Parathyroid adenoma (tissue), 2 donors: ENCODE data around the gene RPS6KA6.

Experiments
- H2AFZ ChIP-seq: fragments of 300-600 bp; sonication (generic); one replicate; pipeline ENCODE4 v1.7.0; 2017; ENCODE audit warnings: antibody characterized with exemption, mild to moderate bottlenecking
- H3K27ac ChIP-seq: fragments of 300-600 bp; sonication (generic); one replicate; pipeline ENCODE4 v1.7.0; 2017
- H3K27me3 ChIP-seq: fragments of 300-600 bp; sonication (generic); one replicate; pipeline ENCODE4 v1.7.0; 2017; ENCODE audit warnings: low read length; ENCODE audit not compliant: control insufficient read depth, insufficient read depth
- H3K36me3 ChIP-seq: fragments of 300-600 bp; sonication (generic); one replicate; pipeline ENCODE4 v1.7.0; 2017; ENCODE audit warnings: low read length; ENCODE audit not compliant: control insufficient read depth, insufficient read depth
- H3K4me1 ChIP-seq: fragments of 300-600 bp; sonication (generic); one replicate; pipeline ENCODE4 v1.7.0; 2017; ENCODE audit warnings: control low read depth
- H3K4me2 ChIP-seq: fragments of 300-600 bp; sonication (generic); one replicate; pipeline ENCODE4 v1.7.0; 2017; ENCODE audit warnings: low read length
- H3K4me3 ChIP-seq: fragments of 300-600 bp; sonication (generic); one replicate; pipeline ENCODE4 v1.7.0; 2017; ENCODE audit warnings: low read depth, low read length
- H3K79me2 ChIP-seq: fragments of 300-600 bp; sonication (generic); one replicate; pipeline ENCODE4 v1.7.0; 2017; ENCODE audit warnings: control low read depth
- H3K9ac ChIP-seq: fragments of 300-600 bp; sonication (generic); one replicate; pipeline ENCODE4 v1.7.0; 2017; ENCODE audit warnings: mild to moderate bottlenecking
- H3K9me3 ChIP-seq: fragments of 300-600 bp; sonication (generic); one replicate; pipeline ENCODE4 v1.7.0; 2017; ENCODE audit warnings: low read length; ENCODE audit not compliant: control insufficient read depth
- CTCF ChIP-seq: fragments of 300-600 bp; sonication (generic); IDR thresholded peaks from one replicate; pipeline ENCODE4 v1.7.0; 2017; ENCODE audit warnings: antibody characterized with exemption, mild to moderate bottlenecking
- donor health status: primary hyperparathyroidism.

The RPS6KA6 gene

GRCh38 chrX:84218726-84219125, 30.7 kb upstream of the RPS6KA6 start:
- Histone ChIP-seq H3K79me2 (no peaks in the 10 kb centered on the region), H3K9me3 (no peaks in the 10 kb centered on the region), H3K4me3 (no peak overlapping the region), H3K9ac (no peak overlapping the region), H3K27me3 (no peaks in the 10 kb centered on the region), H2AFZ (no peak overlapping the region), H3K4me2 (no peak overlapping the region), H3K36me3 (no peaks in the 10 kb centered on the region), H3K4me1 (no peaks in the 10 kb centered on the region), H3K27ac (no peak overlapping the region)
- no peak for TF ChIP-seq CTCF

- H3K27me3 ChIP-seq = no peaks in the 10 kb centered on the region
- H3K9ac ChIP-seq = no peak overlapping the region
- no peaks in the 10 kb centered on the region for H3K79me2 ChIP-seq
- H3K36me3 ChIP-seq = no peaks in the 10 kb centered on the region
- TF ChIP-seq CTCF = no peak
- H3K4me2 ChIP-seq = no peak overlapping the region
- no peak overlapping the region for H2AFZ ChIP-seq
- H3K4me1 ChIP-seq = no peaks in the 10 kb centered on the region
- no peak overlapping the region for H3K4me3 ChIP-seq
- no peaks in the 10 kb centered on the region for H3K9me3 ChIP-seq
- no peak overlapping the region for H3K27ac ChIP-seq
These were observed 28.9 kb upstream of the RPS6KA6 start for GRCh38 chrX:84216881-84217280.

- Histone ChIP-seq H3K4me1 (no peaks in the 10 kb centered on the region), H3K27me3 (no peaks in the 10 kb centered on the region), H3K4me3 (no peak overlapping the region), H3K27ac (no peak overlapping the region), H3K79me2 (no peaks in the 10 kb centered on the region), H3K9me3 (no peaks in the 10 kb centered on the region), H2AFZ (no peak overlapping the region), H3K36me3 (no peaks in the 10 kb centered on the region), H3K4me2 (no peak overlapping the region), H3K9ac (no peak overlapping the region)
- TF ChIP-seq CTCF = no peak
These were observed 28.4 kb upstream of the RPS6KA6 start for GRCh38 chrX:84216406-84216805.

GRCh38 chrX:84205276-84205675, 17.3 kb upstream of the RPS6KA6 start:
- H3K4me3 ChIP-seq = no peak overlapping the region
- no peak overlapping the region for H3K27ac ChIP-seq
- H3K36me3 ChIP-seq = no peaks in the 10 kb centered on the region
- no peaks in the 10 kb centered on the region for H3K79me2 ChIP-seq
- no peak overlapping the region for H2AFZ ChIP-seq
- no peaks in the 10 kb centered on the region for H3K27me3 ChIP-seq
- H3K4me2 ChIP-seq = no peak overlapping the region
- H3K9me3 ChIP-seq = no peaks in the 10 kb centered on the region
- no peak for TF ChIP-seq CTCF
- H3K4me1 ChIP-seq = no peaks in the 10 kb centered on the region
- no peak overlapping the region for H3K9ac ChIP-seq

- Histone ChIP-seq H3K27me3 (no peaks in the 10 kb centered on the region), H3K4me3 (no peak overlapping the region), H3K9ac (no peak overlapping the region), H3K27ac (no peak overlapping the region), H3K9me3 (no peaks in the 10 kb centered on the region), H3K4me1 (no peaks in the 10 kb centered on the region), H3K36me3 (no peaks in the 10 kb centered on the region), H3K4me2 (no peak overlapping the region), H3K79me2 (no peaks in the 10 kb centered on the region), H2AFZ (no peak overlapping the region)
- TF ChIP-seq CTCF = no peak
These were observed 11.7 kb upstream of the RPS6KA6 start for GRCh38 chrX:84199688-84200087.
